ENCODE data around the gene PRR23E.

DNA sequence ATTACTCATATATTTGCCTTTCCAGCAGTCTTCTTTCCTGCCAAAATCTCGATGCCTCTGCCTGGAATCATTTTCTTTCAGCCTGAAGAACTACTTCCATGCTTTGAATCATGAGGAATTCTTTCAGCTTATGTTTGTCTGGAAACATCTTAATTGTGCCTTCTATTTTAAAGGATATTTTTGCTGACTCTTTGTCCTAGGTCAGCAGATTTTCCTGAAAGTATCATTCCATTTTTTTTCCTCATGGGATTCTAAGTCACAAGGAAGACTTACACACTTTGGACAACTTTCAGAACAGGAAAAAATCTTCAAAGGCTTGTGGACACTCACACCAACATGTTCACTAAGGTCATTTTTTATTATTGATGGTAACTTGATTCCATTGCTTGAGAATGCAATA is 10.1 kb downstream of the PRR23E start:
- TF ChIP-seq, protein P1, sequence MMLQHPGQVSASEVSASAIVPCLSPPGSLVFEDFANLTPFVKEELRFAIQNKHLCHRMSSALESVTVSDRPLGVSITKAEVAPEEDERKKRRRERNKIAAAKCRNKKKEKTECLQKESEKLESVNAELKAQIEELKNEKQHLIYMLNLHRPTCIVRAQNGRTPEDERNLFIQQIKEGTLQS (IDR thresholded peaks at IDR 0.05; ENCODE audit: borderline replicate concordance, extremely low read depth, low read depth, low read length): no peak
- TF ChIP-seq ZNF207 (IDR thresholded peaks at IDR 0.05; ENCODE audit: borderline replicate concordance) (no peak), CEBPB (IDR thresholded peaks at IDR 0.05; ENCODE audit: borderline replicate concordance in 1 of 2, low read depth in 2 of 2, low read length in 2 of 2) (no peak), BMI1 (IDR thresholded peaks at IDR 0.05; ENCODE audit: borderline replicate concordance) (no peak), SMC3 (IDR thresholded peaks at IDR 0.05; ENCODE audit: borderline replicate concordance, low read length) (no peak), SP1 (IDR thresholded peaks at IDR 0.05; ENCODE audit: low read depth, low read length) (no peak), ZSCAN29 (IDR thresholded peaks at IDR 0.05) (no peak), KDM1A (IDR thresholded peaks at IDR 0.05; ENCODE audit: borderline replicate concordance) (no peak), EP300 (IDR thresholded peaks at IDR 0.05; ENCODE audit: borderline replicate concordance in 1 of 2, control insufficient read depth in 1 of 2, low read depth in 2 of 2, low read length in 2 of 2) (no peak), GABPA (IDR thresholded peaks at IDR 0.05; ENCODE audit: low read depth) (no peak)
- TF ChIP-seq, protein P2, sequence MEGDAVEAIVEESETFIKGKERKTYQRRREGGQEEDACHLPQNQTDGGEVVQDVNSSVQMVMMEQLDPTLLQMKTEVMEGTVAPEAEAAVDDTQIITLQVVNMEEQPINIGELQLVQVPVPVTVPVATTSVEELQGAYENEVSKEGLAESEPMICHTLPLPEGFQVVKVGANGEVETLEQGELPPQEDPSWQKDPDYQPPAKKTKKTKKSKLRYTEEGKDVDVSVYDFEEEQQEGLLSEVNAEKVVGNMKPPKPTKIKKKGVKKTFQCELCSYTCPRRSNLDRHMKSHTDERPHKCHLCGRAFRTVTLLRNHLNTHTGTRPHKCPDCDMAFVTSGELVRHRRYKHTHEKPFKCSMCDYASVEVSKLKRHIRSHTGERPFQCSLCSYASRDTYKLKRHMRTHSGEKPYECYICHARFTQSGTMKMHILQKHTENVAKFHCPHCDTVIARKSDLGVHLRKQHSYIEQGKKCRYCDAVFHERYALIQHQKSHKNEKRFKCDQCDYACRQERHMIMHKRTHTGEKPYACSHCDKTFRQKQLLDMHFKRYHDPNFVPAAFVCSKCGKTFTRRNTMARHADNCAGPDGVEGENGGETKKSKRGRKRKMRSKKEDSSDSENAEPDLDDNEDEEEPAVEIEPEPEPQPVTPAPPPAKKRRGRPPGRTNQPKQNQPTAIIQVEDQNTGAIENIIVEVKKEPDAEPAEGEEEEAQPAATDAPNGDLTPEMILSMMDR (IDR thresholded peaks at IDR 0.05 in 2 of 3, conservative IDR thresholded peaks at IDR 0.05 in 1 of 3; ENCODE audit: control insufficient read depth in 2 of 3, extremely low read depth in 1 of 3, insufficient read depth in 1 of 3, low read depth in 3 of 3, low read length in 3 of 3): no peak
